Measurements from ENCODE around the gene RNF212.

Gene RNF212

GRCh38 chr4:1099270-1099669, 14.1 kb downstream of the RNF212 start:
- H3K4me1 ChIP-seq (ENCODE audit: insufficient read depth, low read length, poor library complexity, severe bottlenecking), result no peaks in the 10 kb centered on the region
- no peaks in the 10 kb centered on the region for H3F3A ChIP-seq (ENCODE audit: low read depth)
- no peak overlapping the region for H3K4me3 ChIP-seq (ENCODE audit: low read length, poor library complexity, severe bottlenecking)

GRCh38 chr4:1098311-1098925, 14.9 kb downstream of the RNF212 start:
- no peak overlapping the region for H2AFZ ChIP-seq (ENCODE audit: low read length)
- no peak overlapping the region for H3K4me2 ChIP-seq (ENCODE audit: low read depth, low read length, poor library complexity, severe bottlenecking)
- no peaks in the 10 kb centered on the region for H3K27me3 ChIP-seq (ENCODE audit: insufficient read depth, low read length, poor library complexity, severe bottlenecking)
- no peaks in the 10 kb centered on the region for H3F3A ChIP-seq (ENCODE audit: low read depth)
- H3K4me3 ChIP-seq (ENCODE audit: low read length, poor library complexity, severe bottlenecking), result no peak overlapping the region
- TF ChIP-seq CTCF (conservative IDR thresholded peaks at IDR 0.05; ENCODE audit: low read length) (no peak), EZH2phosphoT487 (IDR thresholded peaks at IDR 0.05; ENCODE audit: borderline replicate concordance) (no peak)
- no peaks in the 10 kb centered on the region for H4K20me1 ChIP-seq (ENCODE audit: insufficient read depth, low read length, poor library complexity, severe bottlenecking)
- H3K4me1 ChIP-seq (ENCODE audit: insufficient read depth, low read length, poor library complexity, severe bottlenecking), result no peaks in the 10 kb centered on the region
- no peaks in the 10 kb centered on the region for H3K36me3 ChIP-seq (ENCODE audit: insufficient read depth, low read length)
- no peaks in the 10 kb centered on the region for H3K79me2 ChIP-seq (ENCODE audit: insufficient read depth, low read length)
- peaks cover 5% of the 10 kb centered on the region; the same call in 1 of the 2 replicates for H3K9me3 ChIP-seq (ENCODE audit: insufficient read depth, low read depth, low read length)
- no peak overlapping the region for H3K9ac ChIP-seq (ENCODE audit: low read depth, low read length, poor library complexity, severe bottlenecking)
- no peaks in the 10 kb centered on the region for H3K9me2 ChIP-seq (replicated peaks; ENCODE audit: low read depth, low read length)

More at GRCh38 chr4:1099270-1099669, 14.1 kb downstream of the RNF212 start:
- Histone ChIP-seq H3K9me3 (ENCODE audit: insufficient read depth, low read depth, low read length) (peaks cover 5% of the 10 kb centered on the region; the same call in 1 of the 2 replicates), H4K20me1 (ENCODE audit: insufficient read depth, low read length, poor library complexity, severe bottlenecking) (no peaks in the 10 kb centered on the region), H3K9me2 (replicated peaks; ENCODE audit: low read depth, low read length) (no peaks in the 10 kb centered on the region), H3K27me3 (ENCODE audit: insufficient read depth, low read length, poor library complexity, severe bottlenecking) (no peaks in the 10 kb centered on the region), H2AFZ (ENCODE audit: low read length) (no peak overlapping the region), H3K79me2 (ENCODE audit: insufficient read depth, low read length) (no peaks in the 10 kb centered on the region), H3K36me3 (ENCODE audit: insufficient read depth, low read length) (no peaks in the 10 kb centered on the region), H3K9ac (ENCODE audit: low read depth, low read length, poor library complexity, severe bottlenecking) (no peak overlapping the region), H3K4me2 (ENCODE audit: low read depth, low read length, poor library complexity, severe bottlenecking) (no peak overlapping the region)
- no peak for TF ChIP-seq EZH2phosphoT487 (IDR thresholded peaks at IDR 0.05; ENCODE audit: borderline replicate concordance)
- no peak for TF ChIP-seq CTCF (conservative IDR thresholded peaks at IDR 0.05; ENCODE audit: low read length)

GRCh38 chr4:1097553-1097952, 15.8 kb downstream of the RNF212 start:
- no peaks in the 10 kb centered on the region for H3K4me1 ChIP-seq (ENCODE audit: insufficient read depth, low read length, poor library complexity, severe bottlenecking)
- no peak for TF ChIP-seq EZH2phosphoT487 (IDR thresholded peaks at IDR 0.05; ENCODE audit: borderline replicate concordance)
- TF ChIP-seq CTCF (conservative IDR thresholded peaks at IDR 0.05; ENCODE audit: low read length), result no peak
- no peaks in the 10 kb centered on the region for H3K9me2 ChIP-seq (replicated peaks; ENCODE audit: low read depth, low read length)
- H3K9me3 ChIP-seq (ENCODE audit: insufficient read depth, low read depth, low read length), result peaks cover 5% of the 10 kb centered on the region; the same call in 1 of the 2 replicates
- no peak overlapping the region for H3K4me3 ChIP-seq (ENCODE audit: low read length, poor library complexity, severe bottlenecking)
- no peaks in the 10 kb centered on the region for H4K20me1 ChIP-seq (ENCODE audit: insufficient read depth, low read length, poor library complexity, severe bottlenecking)
- H3K27me3 ChIP-seq (ENCODE audit: insufficient read depth, low read length, poor library complexity, severe bottlenecking), result no peaks in the 10 kb centered on the region
- H3K36me3 ChIP-seq (ENCODE audit: insufficient read depth, low read length), result no peaks in the 10 kb centered on the region
- no peaks in the 10 kb centered on the region for H3K79me2 ChIP-seq (ENCODE audit: insufficient read depth, low read length)
- no peak overlapping the region for H3K4me2 ChIP-seq (ENCODE audit: low read depth, low read length, poor library complexity, severe bottlenecking)
- no peaks in the 10 kb centered on the region for H3F3A ChIP-seq (ENCODE audit: low read depth)
- H2AFZ ChIP-seq (ENCODE audit: low read length), result no peak overlapping the region
- H3K9ac ChIP-seq (ENCODE audit: low read depth, low read length, poor library complexity, severe bottlenecking), result no peak overlapping the region
